Liver (tissue), 9 donors: ENCODE results near the gene MARK1. TPM values are rescaled to one million over a fixed set of nuclear protein-coding genes. Genes with fewer than 3 reads are reported as not detected.

ENCODE experiments used
- DNase-seq: peaks from one replicate; pipeline ENCODE4 v3.0.0-alpha.2; 2017; ENCODE audit warnings: low spot score
- H3K27ac ChIP-seq, 2 donors: one replicate each; pipeline ENCODE4 v1.7.0; 2013; ENCODE audit warnings: inconsistent platforms in 2 of 2, low read length in 2 of 2, control low read depth in 1 of 2, low read depth in 1 of 2, mild to moderate bottlenecking in 1 of 2
- H3K27me3 ChIP-seq, 4 donors: one replicate each; pipeline versions ENCODE4 v1.6.1 to v1.7.0; 2013; ENCODE audit warnings: low read length in 3 of 4, inconsistent platforms in 1 of 4, mild to moderate bottlenecking in 1 of 4, moderate library complexity in 1 of 4; ENCODE audit not compliant: control insufficient read depth in 4 of 4, insufficient read depth in 4 of 4
- H3K36me3 ChIP-seq, 4 donors: one replicate each; pipeline versions ENCODE4 v1.6.1 to v1.7.0; 2013; ENCODE audit warnings: low read length in 3 of 4, mild to moderate bottlenecking in 3 of 4, low read depth in 1 of 4, moderate library complexity in 1 of 4; ENCODE audit not compliant: control insufficient read depth in 4 of 4, insufficient read depth in 3 of 4
- H3K4me1 ChIP-seq, 4 donors: one replicate each; pipeline versions ENCODE4 v1.6.1 to v1.7.0; 2013; ENCODE audit warnings: low read length in 3 of 4, mild to moderate bottlenecking in 3 of 4, moderate library complexity in 1 of 4; ENCODE audit not compliant: control insufficient read depth in 4 of 4, insufficient read depth in 4 of 4
- H3K4me3 ChIP-seq, 3 donors: one replicate each; pipeline versions ENCODE4 v1.6.1 to v1.7.0; 2013; ENCODE audit warnings: low read length in 3 of 3, control low read depth in 1 of 3, low read depth in 1 of 3, mild to moderate bottlenecking in 1 of 3
- H3K9ac ChIP-seq, 2 donors: one replicate each; pipeline ENCODE4 v1.7.0; 2013; ENCODE audit warnings: low read length in 2 of 2, mild to moderate bottlenecking in 2 of 2, moderate library complexity in 2 of 2, control low read depth in 1 of 2, low read depth in 1 of 2
- H3K9me3 ChIP-seq, 4 donors: one replicate each; pipeline versions ENCODE4 v1.6.1 to v1.7.0; 2013; ENCODE audit warnings: low read length in 3 of 4; ENCODE audit not compliant: control insufficient read depth in 4 of 4
- ATF3 ChIP-seq: IDR thresholded peaks from 2 replicates; pipeline ENCODE4 v1.6.1; 2016; ENCODE audit warnings: antibody characterized with exemption
- EGR1 ChIP-seq, 2 donors: IDR thresholded peaks; 2 replicates each; pipeline ENCODE4 v1.6.1; 2016 to 2018; ENCODE audit warnings: antibody characterized with exemption in 2 of 2, low read depth in 2 of 2
- FOXA1 ChIP-seq: IDR thresholded peaks from 2 replicates; pipeline ENCODE4 v1.6.1; 2016; ENCODE audit warnings: antibody characterized with exemption
- FOXA2 ChIP-seq: IDR thresholded peaks from 2 replicates; pipeline ENCODE4 v1.6.1; 2016; ENCODE audit warnings: antibody characterized with exemption
- GABPA ChIP-seq, 2 donors: IDR thresholded peaks in 1 of 2; conservative IDR thresholded peaks in 1 of 2; 2 replicates each; pipeline ENCODE4 v1.6.1; 2016; ENCODE audit warnings: antibody characterized with exemption in 2 of 2, mild to moderate bottlenecking in 1 of 2, moderate library complexity in 1 of 2
- HNF4A ChIP-seq, 2 donors: conservative IDR thresholded peaks; 2 replicates each; pipeline ENCODE4 v1.6.1; 2016; ENCODE audit warnings: antibody characterized with exemption in 2 of 2, mild to moderate bottlenecking in 2 of 2
- HNF4G ChIP-seq: IDR thresholded peaks from 2 replicates; pipeline ENCODE4 v1.6.1; 2016; ENCODE audit warnings: antibody characterized with exemption
- JUND ChIP-seq, 2 donors: IDR thresholded peaks; 2 replicates each; pipeline ENCODE4 v1.6.1; 2016; ENCODE audit warnings: antibody characterized with exemption in 2 of 2
- NR2F2 ChIP-seq: IDR thresholded peaks from 2 replicates; pipeline ENCODE4 v1.6.1; 2016; ENCODE audit warnings: antibody characterized with exemption
- RAD21 ChIP-seq, 2 donors: IDR thresholded peaks; 2 replicates each; pipeline ENCODE4 v1.6.1; 2016; ENCODE audit warnings: antibody characterized with exemption in 2 of 2, mild to moderate bottlenecking in 2 of 2
- REST ChIP-seq: IDR thresholded peaks from 2 replicates; pipeline ENCODE4 v1.6.1; 2016; ENCODE audit warnings: antibody characterized with exemption, mild to moderate bottlenecking
- RXRA ChIP-seq, 2 donors: IDR thresholded peaks; 2 replicates each; pipeline ENCODE4 v1.6.1; 2017 to 2018; ENCODE audit warnings: antibody characterized with exemption in 2 of 2, mild to moderate bottlenecking in 1 of 2
- SP1 ChIP-seq: IDR thresholded peaks from 2 replicates; pipeline ENCODE4 v1.6.1; 2018; ENCODE audit warnings: antibody characterized with exemption, mild to moderate bottlenecking
- TAF1 ChIP-seq: conservative IDR thresholded peaks from 2 replicates; pipeline ENCODE4 v1.6.1; 2016; ENCODE audit warnings: antibody characterized with exemption, mild to moderate bottlenecking
- YY1 ChIP-seq: IDR thresholded peaks from 2 replicates; pipeline ENCODE4 v1.6.1; 2016; ENCODE audit warnings: antibody characterized with exemption, mild to moderate bottlenecking
- ZBTB33 ChIP-seq: IDR thresholded peaks from 2 replicates; pipeline ENCODE4 v1.6.1; 2016; ENCODE audit warnings: antibody characterized with exemption
- WGBS: extraction: QIAGEN DNeasy Blood & Tissue Kit; methylation state at CpG from one replicate; pipeline ENCODE4 v1.1.7; 2013; 5-methylcytosine and 5-hydroxymethylcytosine counted together
- polyA plus RNA-seq, 2 donors: library from polyadenylated mRNA; stranded (reverse) in 1 of 2; unstranded in 1 of 2; fragments of 200-250 nt in 1 of 2; fragments of >200 nt in 1 of 2; fragmentation: Nextera tagmentation in 1 of 2; extraction: Ambion mirVana in 1 of 2; gene quantifications; one replicate each; pipeline versions ENCODE4 v1.2.1 to v1.2.3, GENCODE V29; 2013 to 2015
- total RNA-seq, 2 donors: library from RNA; depleted of rRNA; stranded (reverse); fragments of >200 nt; gene quantifications; one replicate each; pipeline ENCODE4 v1.2.3, GENCODE V29; 2014
- TF ChIP-seq, protein P1 (sequence below): fragments of 150-350 bp; IDR thresholded peaks from 2 replicates; pipeline ENCODE4 v1.5.1; 2017; ENCODE audit warnings: improper control_type of control experiment, low read depth, low read length; ENCODE audit not compliant: missing input control
- donor health status: healthy.
- donor health status: healthy.
- donor health status: healthy.
- donor health status: healthy.
- donor health status: healthy.

Gene MARK1
- total and polyA plus RNA-seq, 4 donors, result 0.10 to 0.59 (median 0.25) TPM

GRCh38 chr1:220556641-220557040 is 28.7 kb downstream of the MARK1 start:
- Histone ChIP-seq H3K36me3 (no peaks in the 10 kb centered on the region), H3K4me1 (no peaks in the 10 kb centered on the region), H3K27ac (no peak overlapping the region), H3K27me3 (no peaks in the 10 kb centered on the region), H3K9ac (no peak overlapping the region), H3K9me3 (no peaks in the 10 kb centered on the region), H3K4me3 (no peak overlapping the region)
- no peak for DNase-seq
- TF ChIP-seq GABPA (IDR thresholded peaks at IDR 0.05 in 1 of 2, conservative IDR thresholded peaks at IDR 0.05 in 1 of 2) (no peak), YY1 (no peak), JUND (IDR thresholded peaks at IDR 0.05) (no peak), EGR1 (IDR thresholded peaks at IDR 0.05; ENCODE audit: low read depth in 2 of 2) (no peak), HNF4G (no peak), FOXA1 (no peak), HNF4A (conservative IDR thresholded peaks at IDR 0.05) (no peak), RXRA (IDR thresholded peaks at IDR 0.05) (no peak), FOXA2 (no peak), ZBTB33 (no peak), SP1 (no peak)
- TF ChIP-seq, protein P1, sequence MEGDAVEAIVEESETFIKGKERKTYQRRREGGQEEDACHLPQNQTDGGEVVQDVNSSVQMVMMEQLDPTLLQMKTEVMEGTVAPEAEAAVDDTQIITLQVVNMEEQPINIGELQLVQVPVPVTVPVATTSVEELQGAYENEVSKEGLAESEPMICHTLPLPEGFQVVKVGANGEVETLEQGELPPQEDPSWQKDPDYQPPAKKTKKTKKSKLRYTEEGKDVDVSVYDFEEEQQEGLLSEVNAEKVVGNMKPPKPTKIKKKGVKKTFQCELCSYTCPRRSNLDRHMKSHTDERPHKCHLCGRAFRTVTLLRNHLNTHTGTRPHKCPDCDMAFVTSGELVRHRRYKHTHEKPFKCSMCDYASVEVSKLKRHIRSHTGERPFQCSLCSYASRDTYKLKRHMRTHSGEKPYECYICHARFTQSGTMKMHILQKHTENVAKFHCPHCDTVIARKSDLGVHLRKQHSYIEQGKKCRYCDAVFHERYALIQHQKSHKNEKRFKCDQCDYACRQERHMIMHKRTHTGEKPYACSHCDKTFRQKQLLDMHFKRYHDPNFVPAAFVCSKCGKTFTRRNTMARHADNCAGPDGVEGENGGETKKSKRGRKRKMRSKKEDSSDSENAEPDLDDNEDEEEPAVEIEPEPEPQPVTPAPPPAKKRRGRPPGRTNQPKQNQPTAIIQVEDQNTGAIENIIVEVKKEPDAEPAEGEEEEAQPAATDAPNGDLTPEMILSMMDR, result no peak

DNA sequence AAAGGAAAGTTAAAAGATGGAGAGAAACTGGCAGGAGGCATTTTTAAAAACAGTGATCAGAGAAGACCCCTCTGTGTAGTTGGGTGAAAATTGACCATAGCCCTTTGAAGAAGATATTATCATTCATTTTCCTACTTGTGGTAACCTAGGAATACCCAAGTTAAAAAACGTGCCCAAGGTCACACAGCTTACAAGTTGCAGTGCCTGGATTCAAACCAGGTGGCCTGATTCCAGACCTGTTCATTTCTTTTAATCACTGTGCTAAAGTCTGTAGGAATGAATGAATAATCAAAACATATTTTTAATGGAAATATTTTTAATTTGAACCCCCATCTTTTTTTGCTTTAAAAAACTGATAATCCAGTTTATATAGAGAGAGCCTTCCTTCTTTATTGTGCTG is 35.6 kb downstream of the MARK1 start:
- DNase-seq, result no peak
- TF ChIP-seq FOXA2, result no peak
- TF ChIP-seq NR2F2, result no peak
- no peak for TF ChIP-seq FOXA1
- no peak for TF ChIP-seq EGR1 (IDR thresholded peaks at IDR 0.05; ENCODE audit: low read depth in 2 of 2)
- TF ChIP-seq HNF4G, result no peak
- TF ChIP-seq RAD21 (IDR thresholded peaks at IDR 0.05), result no peak
- no peak for TF ChIP-seq ZBTB33
- TF ChIP-seq GABPA (IDR thresholded peaks at IDR 0.05 in 1 of 2, conservative IDR thresholded peaks at IDR 0.05 in 1 of 2), result no peak
- TF ChIP-seq TAF1, result no peak
- TF ChIP-seq JUND (IDR thresholded peaks at IDR 0.05), result no peak
- no peak for TF ChIP-seq REST
- TF ChIP-seq ATF3, result no peak
- no peak for TF ChIP-seq YY1
- TF ChIP-seq HNF4A (conservative IDR thresholded peaks at IDR 0.05), result no peak
- no peak for TF ChIP-seq RXRA (IDR thresholded peaks at IDR 0.05)
- TF ChIP-seq, protein P1, result no peak
- H3K4me3 ChIP-seq, result no peak overlapping the region
- H3K9ac ChIP-seq, result no peak overlapping the region
- H3K27me3 ChIP-seq, result no peaks in the 10 kb centered on the region
- WGBS, result 13% methylated on average over 1 of the region's 1 CpG
- peaks cover 0 to 1% (median 0%) of the 10 kb centered on the region in 4 donors for H3K4me1 ChIP-seq
- H3K27ac ChIP-seq, result no peak overlapping the region
- H3K9me3 ChIP-seq, result no peaks in the 10 kb centered on the region
- no peaks in the 10 kb centered on the region for H3K36me3 ChIP-seq
